OCI-M1 (cell line): ENCODE measurements around the gene LHX4.

Experiments used
- DNase-seq: peaks from one replicate; lab custom pipeline; 2025; lab: John Stamatoyannopoulos, UW

The LHX4 gene

DNA sequence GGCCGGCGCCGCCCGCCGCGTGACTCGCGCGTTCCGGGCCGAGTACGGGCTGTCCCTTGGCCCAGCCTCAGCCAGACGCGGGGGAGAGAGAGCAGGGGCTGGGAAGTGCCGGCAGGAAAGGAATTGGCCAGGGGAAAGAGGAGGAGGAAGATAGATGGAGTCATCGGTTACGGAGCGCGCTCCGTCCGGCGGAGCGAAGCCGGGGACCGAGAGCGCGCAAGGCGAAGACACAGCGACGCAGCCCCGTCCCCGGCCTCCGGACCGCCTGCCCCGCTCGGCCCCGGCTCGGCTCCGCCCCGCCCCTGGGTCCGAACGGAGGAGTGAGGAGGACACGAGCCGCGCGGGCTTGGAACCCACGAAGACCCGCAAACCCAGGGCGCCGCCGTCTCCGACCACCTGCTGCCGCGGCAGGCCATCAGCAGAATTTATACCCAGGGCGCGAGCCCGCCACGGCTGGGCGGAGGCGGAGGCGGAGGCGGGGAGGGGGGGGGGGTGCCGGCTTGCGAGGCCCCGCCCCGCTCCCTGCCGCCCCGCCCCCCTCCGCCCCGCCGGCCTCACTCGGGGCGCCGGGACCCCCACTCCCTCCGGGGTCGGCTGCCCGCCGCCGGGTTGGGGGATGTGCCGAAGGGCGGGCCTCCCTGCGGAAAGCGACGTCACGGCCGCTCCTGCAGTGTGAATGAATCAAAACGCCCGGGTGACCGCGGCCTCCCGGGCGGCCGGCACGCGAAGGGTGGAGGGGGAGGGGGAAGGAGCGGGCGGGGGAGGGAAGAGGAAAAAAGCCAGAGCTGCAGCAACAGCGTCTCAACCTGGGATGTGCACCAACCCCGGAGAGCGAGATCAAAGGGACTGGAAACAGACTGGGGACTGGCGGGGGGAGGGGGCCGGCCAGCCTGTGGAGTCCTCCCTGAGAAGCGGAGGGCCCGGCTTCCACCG lies at the start of gene LHX4:
Gene LHX4 (plus strand): TSS at position 782 of the 933 bp plus-strand sequence. CDS start 266 bp downstream, outside the sequence.
- DNase-seq = peak; percentile 67

DNA sequence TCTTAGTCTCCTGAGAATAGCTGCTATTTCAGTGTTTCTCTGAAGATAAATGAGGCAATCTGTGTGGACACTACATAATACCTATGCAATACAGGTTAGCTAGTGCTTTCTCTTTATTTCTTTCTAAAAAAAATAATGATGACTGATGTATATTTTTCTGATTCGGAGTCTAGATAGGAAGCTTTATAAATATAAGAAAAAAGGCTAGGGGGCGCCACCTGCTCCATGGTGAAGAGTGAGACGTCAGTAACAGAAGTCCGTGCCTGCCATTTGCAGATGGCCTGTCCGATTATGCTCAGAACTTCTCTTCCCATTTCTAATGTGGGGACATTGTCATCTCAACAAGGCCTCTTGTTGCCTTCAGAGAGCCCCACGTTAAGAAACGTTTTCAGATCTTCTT lies 49.0 kb upstream of the LHX4 start:
- peak; percentile 28 for DNase-seq

DNA sequence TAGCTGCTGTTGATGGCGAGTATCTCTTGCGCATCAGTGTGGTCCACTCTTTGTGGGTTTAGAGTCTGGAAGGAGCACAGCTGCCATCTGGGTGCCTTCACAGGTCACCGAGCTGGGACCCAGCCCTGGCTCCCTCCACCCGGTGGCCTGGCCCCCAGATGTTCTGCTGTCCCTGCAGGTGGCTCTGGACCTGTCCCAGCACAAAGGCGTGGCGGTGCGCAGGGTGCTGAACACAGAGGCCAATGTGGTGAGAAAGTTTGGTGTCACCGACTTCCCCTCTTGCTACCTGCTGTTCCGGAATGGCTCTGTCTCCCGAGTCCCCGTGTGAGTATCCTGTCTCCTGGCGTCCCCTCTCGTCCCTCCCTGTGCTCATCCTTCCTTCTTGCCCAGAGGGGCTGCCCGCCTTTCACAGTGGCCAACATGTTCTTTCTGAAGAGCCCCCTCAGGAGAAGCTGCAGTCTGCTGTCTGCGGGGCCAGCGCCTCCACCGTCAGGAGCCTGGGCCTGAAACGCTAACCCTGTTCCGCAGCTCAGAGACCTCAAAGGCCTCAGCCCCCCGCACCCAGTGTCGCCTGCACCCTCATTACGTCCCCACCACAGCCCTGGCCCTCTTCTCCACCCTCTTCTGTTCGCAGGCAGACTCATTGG lies 47.9 kb upstream of the LHX4 start:
- DNase-seq = no peak

DNA sequence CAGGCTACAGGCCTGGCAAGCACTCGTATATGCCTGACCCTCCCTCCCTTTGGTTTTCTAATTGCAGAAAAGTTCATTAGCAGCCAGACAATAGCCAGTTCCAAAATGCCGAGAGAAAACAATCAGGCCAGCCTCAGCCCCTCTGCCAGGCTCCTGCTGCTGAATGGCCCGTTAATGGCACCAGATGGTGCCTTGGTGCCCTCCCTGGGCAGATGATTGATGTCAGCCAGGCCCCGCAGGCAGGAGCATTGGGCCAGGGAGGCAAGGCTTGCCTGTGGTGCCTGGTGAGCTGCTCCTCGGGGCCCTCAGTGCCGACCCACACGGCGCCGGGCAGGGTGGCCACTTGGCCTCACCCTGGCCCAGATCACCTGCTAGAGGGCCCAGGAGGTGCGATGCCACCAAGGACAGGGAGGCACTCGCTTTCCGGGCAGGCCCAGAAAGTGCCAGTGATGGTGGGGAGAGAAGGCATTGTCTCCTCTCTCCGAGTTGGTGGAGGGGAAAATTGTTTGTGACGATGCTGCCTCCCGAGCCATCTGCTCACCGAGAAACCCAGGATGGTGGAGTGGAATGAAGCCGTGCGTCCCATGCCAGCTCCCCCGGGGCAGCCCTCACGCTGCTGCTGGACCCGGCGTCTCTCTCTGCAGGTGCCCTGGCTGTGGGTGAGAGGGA lies 47.3 kb upstream of the LHX4 start:
- DNase-seq = no peak

DNA sequence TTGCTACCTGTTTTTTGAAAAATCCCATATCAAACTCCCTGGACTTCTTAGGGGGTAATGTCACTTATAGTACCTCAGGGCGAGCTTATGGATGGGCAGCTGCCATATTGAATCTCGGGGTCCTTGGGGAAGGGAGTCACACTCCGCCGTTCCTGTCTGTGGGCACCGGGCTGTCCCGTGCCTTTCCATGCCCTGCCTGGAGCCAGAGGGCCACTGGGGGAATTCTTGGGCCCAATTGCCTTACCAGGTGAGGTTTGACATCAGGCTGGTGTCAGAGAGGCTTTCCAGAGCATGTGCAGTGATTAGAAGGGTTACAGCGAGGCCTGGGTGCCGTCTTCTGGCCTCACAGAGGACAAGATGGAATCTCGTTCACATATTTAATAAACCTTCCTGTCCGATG lies 46.6 kb upstream of the LHX4 start:
- no peak for DNase-seq

DNA sequence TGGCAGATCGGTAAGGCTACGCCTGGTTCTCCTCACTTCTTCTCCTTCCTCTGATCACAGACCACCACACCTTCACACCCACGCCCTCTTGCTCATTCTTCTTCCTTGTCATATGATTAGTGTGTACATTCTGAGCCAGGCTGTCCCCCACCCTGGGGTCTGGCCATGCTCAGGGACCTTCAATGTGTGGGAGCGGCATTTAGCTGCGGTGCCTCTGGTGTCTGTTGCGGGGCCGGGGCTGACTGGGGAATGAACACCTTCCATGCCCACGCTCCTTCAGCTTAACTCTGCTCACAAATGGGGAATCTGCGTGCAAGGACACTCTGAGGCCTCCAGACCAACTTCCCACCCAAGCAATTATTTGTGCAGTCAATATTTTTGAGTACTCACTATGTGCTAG lies 46.0 kb upstream of the LHX4 start:
- DNase-seq = no peak

DNA sequence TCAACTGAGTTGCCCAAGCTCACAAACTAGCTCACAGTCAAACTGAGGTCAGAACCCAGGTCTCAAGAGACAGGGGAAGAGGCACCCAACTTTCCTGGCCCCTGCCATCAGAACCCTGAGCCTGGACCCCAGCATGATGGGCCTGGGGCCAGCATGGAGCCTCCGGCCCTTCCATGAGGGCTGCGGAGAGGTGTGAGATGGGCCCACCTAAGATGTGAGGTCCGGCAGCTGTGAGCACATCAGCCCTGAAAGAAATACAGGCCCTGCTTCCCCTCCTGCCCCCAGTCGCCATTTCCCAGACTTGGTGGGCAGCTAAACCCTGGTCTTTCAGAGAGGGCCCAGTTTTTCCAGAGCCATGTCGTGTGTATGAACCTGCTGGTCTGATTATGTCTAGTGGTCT lies 44.8 kb upstream of the LHX4 start:
- DNase-seq = no peak

DNA sequence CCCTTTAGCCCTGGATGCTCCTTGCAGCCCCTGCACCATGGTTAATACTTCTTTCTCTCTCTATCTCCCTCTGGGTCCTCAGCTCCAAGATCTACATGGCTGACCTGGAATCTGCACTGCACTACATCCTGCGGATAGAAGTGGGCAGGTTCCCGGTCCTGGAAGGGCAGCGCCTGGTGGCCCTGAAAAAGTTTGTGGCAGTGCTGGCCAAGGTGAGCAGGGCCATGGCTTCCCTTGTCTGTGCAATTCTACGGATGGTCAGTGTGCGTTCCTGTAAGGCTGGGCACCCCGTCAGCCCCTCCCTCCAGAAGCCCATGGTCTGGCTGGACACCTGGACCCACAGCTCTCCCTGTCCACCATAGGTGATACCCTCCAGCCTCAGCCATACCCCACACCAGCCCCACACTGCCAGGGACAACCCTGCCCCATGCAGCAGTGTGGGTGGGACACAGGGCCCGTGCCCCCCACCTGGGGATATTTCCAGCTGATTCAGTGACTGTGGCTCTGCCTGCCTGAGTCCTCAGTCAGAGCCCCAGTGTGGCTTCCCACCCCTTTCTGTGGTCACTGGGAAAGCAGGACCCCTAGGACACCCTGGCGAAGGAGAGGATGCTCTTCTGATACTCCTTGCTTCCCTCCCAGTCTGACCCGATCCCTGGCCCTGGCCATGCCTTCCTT lies 44.0 kb upstream of the LHX4 start:
- DNase-seq = no peak

DNA sequence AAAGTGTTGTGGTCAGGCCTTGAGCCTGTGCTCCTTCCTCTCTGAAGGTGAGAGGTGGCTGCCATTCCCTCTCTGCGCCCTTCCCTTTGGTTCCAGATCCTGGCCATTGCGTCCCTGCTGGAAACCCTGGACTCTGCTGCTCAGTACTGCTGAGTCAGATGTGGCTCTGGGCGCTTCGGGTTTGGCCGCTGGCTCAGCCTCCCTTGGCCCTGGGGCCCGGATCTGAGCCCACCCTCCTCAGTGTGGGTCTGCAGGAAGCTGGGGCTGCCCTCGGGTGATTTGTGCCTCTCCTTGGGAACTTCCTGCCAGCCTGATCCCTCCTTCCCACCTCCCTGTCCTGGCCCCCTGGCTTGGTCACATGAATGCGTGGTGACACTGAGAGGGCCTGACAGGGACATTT lies 43.2 kb upstream of the LHX4 start:
- DNase-seq = no peak

DNA sequence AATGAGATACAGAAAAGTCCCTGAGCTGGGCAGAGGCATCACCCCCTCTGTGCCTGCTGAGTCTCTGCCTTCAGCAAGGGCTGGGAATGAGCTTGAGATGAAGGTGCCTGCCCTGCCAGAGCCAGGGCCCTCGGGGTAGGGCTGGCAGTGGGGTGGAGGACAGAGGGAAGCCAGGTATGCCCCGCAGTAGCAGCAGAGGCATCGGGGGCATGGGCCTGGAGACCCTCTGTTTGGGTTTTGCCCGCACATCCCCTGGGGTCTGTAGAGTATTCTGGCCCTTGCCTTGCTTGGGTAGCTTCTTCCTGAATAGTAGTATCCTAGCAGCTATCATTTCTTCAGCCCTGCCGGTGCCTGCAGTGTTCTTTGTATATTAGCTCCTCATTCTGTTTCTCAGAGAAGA lies 42.4 kb upstream of the LHX4 start:
- DNase-seq = no peak

DNA sequence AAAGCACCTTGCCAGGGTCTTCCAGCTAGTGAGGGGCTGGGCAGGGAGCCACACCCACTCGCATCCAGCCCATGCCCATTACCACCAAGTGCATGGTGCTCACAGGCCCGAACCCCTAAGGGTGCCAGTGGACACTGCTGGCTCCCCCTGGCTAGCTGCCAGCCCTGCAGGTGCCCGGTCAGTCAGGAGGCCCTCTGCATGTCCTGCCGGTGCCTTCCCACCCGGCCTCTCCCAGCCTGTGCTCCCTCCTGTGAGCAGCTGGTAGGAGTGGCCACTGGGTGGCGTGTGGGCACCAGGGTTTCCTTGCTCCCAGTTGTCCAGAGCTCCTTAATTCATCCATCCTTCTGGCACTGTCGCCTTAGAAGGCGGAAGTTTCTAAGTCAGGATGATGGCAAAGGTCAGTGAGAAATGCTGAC lies 42.0 kb upstream of the LHX4 start:
- DNase-seq = peak; percentile 74

DNA sequence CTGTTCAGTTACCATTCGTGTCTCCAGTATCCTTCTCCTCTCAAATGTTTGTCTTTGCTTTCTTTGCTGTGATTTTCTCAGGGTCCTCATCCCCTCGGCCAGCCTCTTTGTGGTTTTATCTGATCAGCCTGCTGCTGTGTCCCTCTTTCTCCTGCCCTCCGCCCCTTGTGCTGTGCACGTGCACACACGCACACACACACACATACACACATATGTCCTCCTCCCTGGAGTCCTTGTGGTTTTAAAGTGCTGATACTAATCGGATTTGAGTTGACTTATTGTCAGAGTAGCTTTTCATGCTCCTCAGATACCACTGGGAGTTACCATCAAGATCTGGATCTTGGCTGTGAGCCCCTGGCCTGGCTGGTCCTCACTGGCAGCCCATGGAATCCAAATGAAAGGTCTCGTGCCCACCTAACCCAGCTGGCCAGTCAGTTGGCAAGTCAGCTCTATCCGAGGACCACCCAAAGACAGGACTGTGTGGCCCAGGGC lies 41.3 kb upstream of the LHX4 start:
- peak; percentile 84 for DNase-seq

DNA sequence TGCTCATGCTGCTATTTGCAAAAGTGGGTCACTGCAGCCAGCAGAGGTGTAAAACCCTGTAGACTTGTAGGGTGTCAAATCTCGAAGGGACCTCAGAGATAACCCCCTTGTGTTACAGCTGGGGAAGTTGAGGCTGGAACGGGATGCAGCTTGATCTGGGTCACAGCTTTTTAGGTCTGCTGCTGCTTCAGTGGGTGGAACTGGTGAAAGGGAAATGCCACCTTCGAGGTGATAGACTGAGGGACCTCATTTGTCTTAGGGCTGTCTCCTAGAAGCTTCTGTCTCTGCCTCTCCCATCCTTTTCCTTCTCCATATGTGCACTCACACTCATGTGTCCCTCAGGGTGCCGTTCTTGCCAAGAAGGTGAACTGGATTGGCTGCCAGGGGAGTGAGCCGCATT lies 40.0 kb upstream of the LHX4 start:
- DNase-seq = no peak

DNA sequence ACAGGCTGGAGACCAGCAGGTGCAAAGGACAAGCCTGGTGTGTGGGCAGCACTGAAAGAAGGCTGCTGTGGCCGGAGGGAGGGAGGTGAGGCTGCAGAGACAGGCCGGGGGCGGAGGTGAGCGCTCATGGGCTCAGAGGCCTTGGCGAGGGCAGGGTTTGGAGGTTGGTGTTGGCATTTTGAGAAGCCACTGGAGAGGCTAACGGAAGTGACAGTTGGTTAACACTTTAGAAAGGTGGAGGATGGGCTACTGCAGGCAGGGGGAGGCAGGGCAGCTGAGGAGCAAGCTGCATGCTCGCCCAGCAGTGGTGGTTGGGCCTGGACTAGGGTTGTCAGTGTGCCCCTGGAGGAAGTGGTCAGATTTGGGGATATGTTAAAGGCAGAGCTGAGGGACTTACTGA lies 37.9 kb upstream of the LHX4 start:
- DNase-seq = no peak

DNA sequence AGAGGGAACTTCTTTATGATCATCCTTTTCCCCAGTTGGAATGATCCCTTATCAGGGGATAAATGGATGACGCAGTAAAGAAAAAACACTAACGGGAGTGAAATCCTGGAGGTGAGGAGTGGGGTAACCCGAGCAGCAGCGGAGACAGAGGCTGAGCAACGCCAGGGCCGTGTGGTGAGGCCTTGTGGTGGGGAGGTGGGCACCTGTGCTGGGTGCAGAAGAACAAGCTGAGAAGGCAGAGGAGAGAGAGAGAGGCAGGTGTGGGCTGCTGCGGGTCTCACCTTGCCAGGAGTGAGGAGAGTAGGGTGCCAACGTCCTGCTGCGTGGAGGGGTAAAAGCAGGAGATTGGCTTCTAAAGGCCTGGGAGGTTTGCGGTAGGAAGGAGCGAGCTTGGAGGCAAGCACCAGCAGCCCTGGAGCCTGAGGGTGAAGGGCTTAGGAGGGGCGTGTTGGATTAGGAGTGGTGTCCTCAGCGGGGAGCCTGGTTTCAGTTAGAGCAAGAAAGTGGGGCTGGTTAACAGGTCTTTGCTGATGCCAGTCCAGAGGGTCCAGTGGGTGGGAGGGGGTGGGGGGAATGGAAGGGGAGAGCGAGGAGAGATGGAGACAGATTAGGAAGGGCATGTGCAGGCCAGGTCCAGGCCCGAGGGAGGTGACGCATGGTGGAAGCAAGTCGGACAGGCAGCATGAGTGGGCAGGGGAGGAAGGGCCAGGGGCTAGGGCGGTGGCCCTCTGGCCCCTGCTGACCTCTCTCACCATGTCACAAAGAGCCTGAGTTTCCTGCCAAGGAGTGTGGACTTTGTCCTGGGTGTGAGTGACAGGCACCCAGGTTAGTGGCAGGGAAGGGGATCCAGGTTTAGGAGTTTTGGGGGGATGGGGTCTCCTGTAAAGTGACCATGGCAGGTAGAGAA lies 36.7 kb upstream of the LHX4 start:
- no peak for DNase-seq

DNA sequence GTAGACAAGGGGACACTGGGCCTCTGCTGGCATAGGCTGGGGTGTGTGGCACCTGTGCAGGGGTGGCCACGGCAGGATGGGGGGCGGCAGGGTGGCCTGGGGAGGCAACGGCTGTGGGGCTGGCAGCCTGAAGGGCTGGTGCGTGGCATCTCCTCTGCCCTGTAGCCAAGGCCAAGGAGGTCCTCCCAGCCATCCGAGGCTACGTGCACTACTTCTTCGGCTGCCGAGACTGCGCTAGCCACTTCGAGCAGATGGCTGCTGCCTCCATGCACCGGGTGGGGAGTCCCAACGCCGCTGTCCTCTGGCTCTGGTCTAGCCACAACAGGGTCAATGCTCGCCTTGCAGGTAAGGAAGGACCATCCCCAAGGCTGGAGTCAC lies 36.0 kb upstream of the LHX4 start:
- DNase-seq = no peak

DNA sequence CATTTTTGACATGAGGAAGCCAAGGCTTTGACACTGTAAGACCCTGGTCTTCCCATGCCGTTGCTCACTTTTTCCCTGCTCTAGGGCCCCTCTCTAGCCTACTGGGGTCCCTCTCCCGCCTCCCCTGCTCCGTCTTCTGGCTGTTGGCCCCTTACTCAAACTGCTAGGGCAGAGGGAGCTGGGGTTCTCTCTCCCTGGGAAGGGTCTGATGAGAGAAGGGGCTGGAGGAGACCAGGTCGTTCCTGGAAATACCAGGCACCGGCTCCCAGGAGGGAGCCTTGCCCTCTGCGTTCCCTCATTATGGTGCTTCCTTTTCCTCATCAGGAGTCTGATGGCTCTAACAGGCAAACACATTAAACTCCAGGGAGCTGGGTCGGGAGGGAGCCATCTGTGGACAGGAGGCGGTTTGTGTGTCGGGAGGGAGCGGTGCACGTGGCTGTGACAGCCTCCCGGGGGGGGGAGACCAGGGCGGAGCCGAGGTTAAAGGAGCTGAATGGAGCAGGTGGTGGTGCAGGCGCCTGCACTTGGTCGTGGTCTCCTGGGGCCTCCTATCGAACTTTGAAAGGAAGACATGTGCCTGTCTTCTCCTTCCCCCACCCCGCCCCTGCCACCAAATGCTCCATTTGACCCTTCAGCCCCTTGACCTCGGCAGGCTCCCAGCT lies 35.4 kb upstream of the LHX4 start:
- no peak for DNase-seq

DNA sequence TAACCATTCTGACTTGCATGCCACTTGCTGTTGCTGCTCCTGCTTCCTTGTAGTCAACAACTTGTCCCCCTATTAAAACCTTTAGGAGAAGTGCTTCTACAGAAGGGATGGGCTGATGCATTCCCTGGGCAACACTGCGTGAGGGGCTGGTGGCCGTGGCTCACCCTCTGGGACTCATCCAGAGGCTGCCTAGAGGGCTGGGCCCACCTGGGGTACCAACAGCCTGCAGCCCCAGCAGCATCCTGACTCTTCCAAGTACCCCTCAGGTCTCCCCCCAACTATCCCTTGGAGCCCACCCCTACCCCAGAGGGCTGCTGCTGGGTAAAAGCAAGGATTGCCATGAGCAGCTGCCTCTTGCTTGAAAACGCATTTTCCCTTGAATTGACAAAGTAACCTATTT lies 34.7 kb upstream of the LHX4 start:
- no peak for DNase-seq

DNA sequence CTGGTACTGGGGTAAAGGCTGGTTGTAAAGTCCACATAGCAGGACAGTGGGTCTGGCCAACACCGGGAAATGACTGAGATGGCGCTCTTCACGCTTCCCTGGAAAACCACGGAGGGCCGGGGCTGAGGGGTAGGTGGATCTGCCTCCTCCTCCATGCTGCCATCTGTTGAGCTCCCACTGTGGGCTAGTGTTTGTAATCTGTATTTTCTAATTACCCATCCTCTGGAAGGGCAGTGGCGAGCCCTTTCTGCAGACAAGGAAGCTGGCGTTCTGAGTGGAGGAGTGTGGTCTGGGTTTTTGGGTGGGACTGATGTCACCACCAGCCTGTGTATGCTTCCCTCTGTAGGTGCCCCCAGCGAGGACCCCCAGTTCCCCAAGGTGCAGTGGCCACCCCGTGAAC lies 34.1 kb upstream of the LHX4 start:
- no peak for DNase-seq

DNA sequence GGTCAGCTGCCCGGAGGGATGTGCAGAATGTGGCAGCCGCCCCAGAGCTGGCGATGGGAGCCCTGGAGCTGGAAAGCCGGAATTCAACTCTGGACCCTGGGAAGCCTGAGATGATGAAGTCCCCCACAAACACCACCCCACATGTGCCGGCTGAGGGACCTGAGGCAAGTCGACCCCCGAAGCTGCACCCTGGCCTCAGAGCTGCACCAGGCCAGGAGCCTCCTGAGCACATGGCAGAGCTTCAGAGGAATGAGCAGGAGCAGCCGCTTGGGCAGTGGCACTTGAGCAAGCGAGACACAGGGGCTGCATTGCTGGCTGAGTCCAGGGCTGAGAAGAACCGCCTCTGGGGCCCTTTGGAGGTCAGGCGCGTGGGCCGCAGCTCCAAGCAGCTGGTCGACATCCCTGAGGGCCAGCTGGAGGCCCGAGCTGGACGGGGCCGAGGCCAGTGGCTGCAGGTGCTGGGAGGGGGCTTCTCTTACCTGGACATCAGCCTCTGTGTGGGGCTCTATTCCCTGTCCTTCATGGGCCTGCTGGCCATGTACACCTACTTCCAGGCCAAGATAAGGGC lies 33.5 kb upstream of the LHX4 start:
- no peak for DNase-seq
